Lower lobe of right lung (tissue), 2 donors: Measurements from ENCODE around the gene MCM9. TPM values are rescaled to one million over a fixed set of nuclear protein-coding genes. Genes with fewer than 3 reads are reported as not detected.

ENCODE experiments used
- ATAC-seq, 2 donors: fragments of 200-7000 bp; cut with Tn5 transposase; one replicate each; pipeline ENCODE4 v1.9.1; 2020 to 2022; ENCODE audit warnings: mild to moderate bottlenecking in 2 of 2, moderate library complexity in 2 of 2
- DNase-seq: peaks from one replicate; pipeline ENCODE4 v3.0.0-alpha.2; 2020
- H3K27ac ChIP-seq: fragments of 200-600 bp; one replicate; pipeline ENCODE4 v1.8.0; 2022
- H3K27me3 ChIP-seq: fragments of 200-600 bp; one replicate; pipeline ENCODE4 v1.8.0; 2022; ENCODE audit warnings: low read depth
- H3K36me3 ChIP-seq: fragments of 200-600 bp; one replicate; pipeline ENCODE4 v1.8.0; 2022; ENCODE audit warnings: mild to moderate bottlenecking
- H3K4me1 ChIP-seq: fragments of 200-600 bp; one replicate; pipeline ENCODE4 v1.8.0; 2022
- H3K4me3 ChIP-seq: fragments of 200-600 bp; one replicate; pipeline ENCODE4 v1.8.0; 2022; ENCODE audit warnings: mild to moderate bottlenecking
- H3K9me3 ChIP-seq: fragments of 200-600 bp; one replicate; pipeline ENCODE4 v1.8.0; 2022
- CTCF ChIP-seq: fragments of 200-600 bp; IDR thresholded peaks from one replicate; pipeline ENCODE4 v1.8.0; 2022; ENCODE audit warnings: antibody characterized with exemption, mild to moderate bottlenecking
- intact Hi-C: fragments of 100-400 bp; cut with DNase I; formaldehyde crosslinking; loops from one replicate; pipeline ENCODE4 v1.11.0; 2022
- total RNA-seq: library from RNA; stranded (reverse); fragmentation: NEBNext Ultra II Directional; extraction: Animal tissue kit (Norgen Biotek cat#: 25700); gene quantifications from one replicate; pipeline ENCODE4 v1.2.1, GENCODE V29; 2021
- donor health status: DM: no; HTN: yes; CAD: no; lungs with severe emphysema.

MCM9 gene
- total RNA-seq, 1 donor from 2014 or later: 23.6 TPM

GRCh38 chr6:118859517-118860064 is 75.4 kb downstream of the MCM9 start:
- no peak for ATAC-seq
- intact Hi-C loops: no loop called here
- H3K36me3 ChIP-seq: no peaks in the 10 kb centered on the region
- H3K4me3 ChIP-seq: no peak overlapping the region
- no peak for TF ChIP-seq CTCF
- no peak overlapping the region for H3K27ac ChIP-seq
- DNase-seq: no peak
- H3K9me3 ChIP-seq: no peaks in the 10 kb centered on the region
- H3K27me3 ChIP-seq: no peaks in the 10 kb centered on the region
- H3K4me1 ChIP-seq: peaks cover 4% of the 10 kb centered on the region

- no peaks in the 10 kb centered on the region for H3K36me3 ChIP-seq
- DNase-seq (no peak), ATAC-seq (no peak)
- no peaks in the 10 kb centered on the region for H3K9me3 ChIP-seq
- intact Hi-C loops: no loop called here
- H3K27me3 ChIP-seq: no peaks in the 10 kb centered on the region
- H3K27ac ChIP-seq: no peak overlapping the region
- H3K4me3 ChIP-seq: no peak overlapping the region
- no peaks in the 10 kb centered on the region for H3K4me1 ChIP-seq
- TF ChIP-seq CTCF: no peak
Measured at GRCh38 chr6:118856301-118856700, 78.7 kb downstream of the MCM9 start.

- no peak overlapping the region for H3K4me3 ChIP-seq
- H3K4me1 ChIP-seq: no peaks in the 10 kb centered on the region
- no peak overlapping the region for H3K27ac ChIP-seq
- intact Hi-C loops: no loop called here
- no peaks in the 10 kb centered on the region for H3K9me3 ChIP-seq
- no peak for TF ChIP-seq CTCF
- H3K36me3 ChIP-seq: no peaks in the 10 kb centered on the region
- no peaks in the 10 kb centered on the region for H3K27me3 ChIP-seq
- no peak for DNase-seq
- no peak for ATAC-seq
Measured at GRCh38 chr6:118853408-118853807, 81.6 kb downstream of the MCM9 start.

- TF ChIP-seq CTCF: no peak
- Histone ChIP-seq H3K27ac (no peak overlapping the region), H3K4me3 (no peak overlapping the region), H3K27me3 (no peaks in the 10 kb centered on the region), H3K4me1 (no peaks in the 10 kb centered on the region), H3K36me3 (no peaks in the 10 kb centered on the region), H3K9me3 (no peaks in the 10 kb centered on the region)
- no peak for ATAC-seq
- intact Hi-C loops: no loop called here
- no peak for DNase-seq
Measured at GRCh38 chr6:118844915-118845314, 90.0 kb downstream of the MCM9 start.

- H3K27ac ChIP-seq: no peak overlapping the region
- H3K4me1 ChIP-seq: no peaks in the 10 kb centered on the region
- H3K9me3 ChIP-seq: no peaks in the 10 kb centered on the region
- no peak for DNase-seq
- no peak for TF ChIP-seq CTCF
- no peak for ATAC-seq
- no peaks in the 10 kb centered on the region for H3K36me3 ChIP-seq
- intact Hi-C loops: no loop called here
- H3K27me3 ChIP-seq: no peaks in the 10 kb centered on the region
- H3K4me3 ChIP-seq: no peak overlapping the region
Measured at GRCh38 chr6:118843685-118844390, 91.1 kb downstream of the MCM9 start.
